Fibroblast of villous mesenchyme (primary cell): ENCODE data around the gene SLC2A6. TPM values are rescaled to one million over a fixed set of nuclear protein-coding genes. Genes with fewer than 3 reads are reported as not detected.

Experiments
- DNase-seq: peaks from one replicate; pipeline ENCODE4 v3.0.0-alpha.2; 2010; ENCODE audit warnings: low read depth
- H3K4me3 ChIP-seq: 2 replicates; pipeline ENCODE4 v1.5.1; 2011; ENCODE audit warnings: low read depth, mild to moderate bottlenecking, low read length
- CTCF ChIP-seq: IDR thresholded peaks from 2 replicates; pipeline ENCODE4 v1.5.1; 2012; ENCODE audit warnings: low read depth, mild to moderate bottlenecking, low read length; ENCODE audit not compliant: insufficient read depth
- total RNA-seq: library from RNA; depleted of rRNA; stranded (reverse); fragments of >200 nt; gene quantifications from 2 replicates; pipeline ENCODE4 v1.2.3, GENCODE V29; 2012

Gene SLC2A6
- total RNA-seq, 1 donor, result 41.9 TPM

DNA sequence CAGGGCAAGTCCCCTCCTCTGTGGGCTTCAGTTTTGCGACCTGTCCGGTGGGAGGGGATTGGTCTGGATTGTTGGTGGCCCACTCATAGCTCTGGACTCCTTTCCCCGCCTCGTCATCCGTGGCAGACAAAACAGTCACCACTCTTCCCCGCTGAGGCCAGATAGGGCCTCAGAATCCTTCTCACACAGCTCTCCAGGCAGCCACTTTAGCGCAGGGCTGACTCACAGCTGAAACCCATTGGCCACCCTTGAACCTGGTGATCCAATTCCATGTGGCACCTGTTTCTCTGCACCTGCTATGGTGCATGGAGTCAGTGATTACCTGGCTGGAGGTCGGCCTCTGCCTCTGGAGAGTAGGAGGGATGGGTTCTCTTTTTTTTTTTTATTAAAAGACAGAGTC lies 34.9 kb downstream of the SLC2A6 start:
- no peak for TF ChIP-seq CTCF
- DNase-seq, result no peak
- no peak overlapping the region for H3K4me3 ChIP-seq

- DNase-seq, result no peak
- H3K4me3 ChIP-seq, result no peak overlapping the region
- TF ChIP-seq CTCF, result no peak
Measured at GRCh38 chr9:133443248-133443647, 35.7 kb downstream of the SLC2A6 start.

GRCh38 chr9:133441571-133441970 lies 37.3 kb downstream of the SLC2A6 start:
- TF ChIP-seq CTCF, result no peak
- no peak for DNase-seq
- H3K4me3 ChIP-seq, result no peak overlapping the region

- no peak for DNase-seq
- no peak overlapping the region for H3K4me3 ChIP-seq
- no peak for TF ChIP-seq CTCF
Measured at GRCh38 chr9:133440874-133441273, 38.0 kb downstream of the SLC2A6 start.

DNA sequence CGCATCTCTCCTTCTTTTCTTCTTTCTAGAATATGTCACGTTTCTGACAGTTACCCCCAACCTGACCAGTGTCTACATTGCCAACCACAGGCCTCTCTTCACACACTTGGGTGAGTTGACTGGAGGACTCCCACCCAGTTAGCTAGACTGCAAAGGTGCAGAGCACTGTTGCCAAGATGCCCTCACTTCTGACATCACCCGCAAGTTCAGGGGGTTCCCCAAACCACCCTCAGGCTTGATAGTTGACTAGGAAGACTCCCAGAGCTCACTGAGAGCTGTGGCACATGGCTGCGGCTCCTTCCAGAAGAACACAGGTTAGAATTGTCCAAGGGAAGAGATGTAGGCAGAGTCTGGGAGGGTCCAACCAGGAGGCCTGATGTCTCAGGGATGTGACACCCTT lies 39.6 kb downstream of the SLC2A6 start:
- no peak overlapping the region for H3K4me3 ChIP-seq
- no peak for DNase-seq
- no peak for TF ChIP-seq CTCF

- DNase-seq, result no peak
- no peak overlapping the region for H3K4me3 ChIP-seq
- peak; percentile 40 for TF ChIP-seq CTCF
Measured at GRCh38 chr9:133437753-133438531, 41.0 kb downstream of the SLC2A6 start.

DNA sequence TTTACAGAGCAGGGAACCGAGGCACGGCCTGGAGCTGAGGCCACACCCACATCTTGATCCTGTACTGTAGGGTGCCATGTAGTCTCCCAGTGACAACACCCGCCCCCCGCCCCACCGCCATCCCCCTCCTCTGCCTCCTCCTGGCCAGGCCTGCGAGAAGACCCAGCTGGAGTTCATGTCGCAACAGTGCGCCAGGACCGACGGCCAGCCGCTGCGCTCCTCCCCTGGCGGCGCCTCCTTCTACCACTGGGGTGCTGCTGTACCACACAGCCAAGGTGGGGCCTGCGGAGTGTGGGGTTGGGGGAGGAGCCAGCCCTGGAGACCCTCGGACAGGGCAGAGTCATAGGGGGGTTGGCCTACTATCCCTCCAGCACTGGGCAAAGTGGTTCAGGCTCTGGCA lies 42.2 kb downstream of the SLC2A6 start:
- peak; percentile 29 for DNase-seq
- H3K4me3 ChIP-seq, result no peak overlapping the region
- no peak for TF ChIP-seq CTCF
